Heart left ventricle (tissue), 16 donors: Measurements from ENCODE around the gene RPS15. TPM values are rescaled to one million over a fixed set of nuclear protein-coding genes. Genes with fewer than 3 reads are reported as not detected.

Experiments
- ATAC-seq, 4 donors: fragments of 200-7000 bp; cut with Tn5 transposase; one replicate each; pipeline ENCODE4 v1.9.1; 2020 to 2022; ENCODE audit warnings: moderate library complexity in 4 of 4, mild to moderate bottlenecking in 3 of 4, moderate number of reproducible peaks in 1 of 4
- DNase-seq, 5 donors: peaks; one replicate each; pipeline ENCODE4 v3.0.0-alpha.2; 2020
- H3K27ac ChIP-seq, 12 donors: fragments of 200-600 bp; sonication (generic) in 4 of 12; one replicate each; pipeline versions ENCODE4 v1.5.0 to v1.8.0; 2016 to 2022; ENCODE audit warnings: mild to moderate bottlenecking in 2 of 12
- H3K27me3 ChIP-seq, 9 donors: fragments of 200-600 bp; sonication (generic) in 2 of 9; one replicate each; pipeline versions ENCODE4 v1.5.1 to v1.8.0; 2016 to 2022; ENCODE audit warnings: mild to moderate bottlenecking in 3 of 9
- H3K36me3 ChIP-seq, 9 donors: fragments of 200-600 bp; sonication (generic) in 2 of 9; one replicate each; pipeline versions ENCODE4 v1.5.0 to v1.8.0; 2018 to 2022; ENCODE audit warnings: mild to moderate bottlenecking in 2 of 9
- H3K4me1 ChIP-seq, 12 donors: fragments of 200-600 bp; sonication (generic) in 4 of 12; one replicate each; pipeline versions ENCODE4 v1.5.0 to v1.8.0; 2016 to 2022; ENCODE audit warnings: mild to moderate bottlenecking in 3 of 12
- H3K4me3 ChIP-seq, 12 donors: fragments of 200-600 bp; sonication (generic) in 4 of 12; one replicate each; pipeline versions ENCODE4 v1.5.0 to v1.8.0; 2017 to 2022; ENCODE audit warnings: mild to moderate bottlenecking in 9 of 12, moderate library complexity in 4 of 12
- H3K9me3 ChIP-seq, 12 donors: fragments of 200-600 bp; sonication (generic) in 4 of 12; one replicate each; pipeline versions ENCODE4 v1.5.0 to v1.8.0; 2016 to 2022; ENCODE audit warnings: mild to moderate bottlenecking in 1 of 12
- POLR2A ChIP-seq, 2 donors: fragments of 450-650 bp; IDR thresholded peaks; one replicate each; pipeline ENCODE4 v1.6.1; 2017; ENCODE audit warnings: antibody characterized with exemption in 2 of 2, mild to moderate bottlenecking in 2 of 2, moderate library complexity in 2 of 2
- WGBS, 4 donors: extraction: QIAGEN DNeasy Blood & Tissue Kit in 2 of 4; methylation state at CpG; one replicate each; pipeline versions ENCODE4 v1.1.5 to v1.1.7; 2013 to 2018; 5-methylcytosine and 5-hydroxymethylcytosine counted together
- intact Hi-C, 10 donors: fragments of 100-400 bp; cut with DNase I; formaldehyde crosslinking; loops; one replicate each; pipeline versions ENCODE4 v1.11.1 to v1.14.2; 2022
- polyA plus RNA-seq, 2 donors: library from polyadenylated mRNA; stranded (reverse); fragments of 200-250 nt; gene quantifications; one replicate each; pipeline ENCODE4 v1.2.3, GENCODE V29; 2013
- total RNA-seq, 9 donors: library from RNA; depleted of rRNA in 2 of 9; stranded (reverse); fragments of >200 nt in 2 of 9; fragmentation: NEBNext Ultra II Directional in 3 of 9; extraction: Animal tissue kit (Norgen Biotek cat#: 25700) in 3 of 9; gene quantifications; one replicate each; pipeline versions ENCODE4 v1.1.0 to v1.2.4, GENCODE V29; 2016 to 2023
- TF ChIP-seq, protein P1 (sequence below), 12 donors: fragments of 200-600 bp; sonication (generic) in 4 of 12; IDR thresholded peaks; one replicate each; pipeline versions ENCODE4 v1.5.0 to v1.8.0; 2018 to 2022; ENCODE audit warnings: antibody characterized with exemption in 12 of 12, mild to moderate bottlenecking in 5 of 12
- donor health status: ischemic (EF 13 %, LVEDD 7.1; RV severe dilation, severe dysfunction).
- donor health status: healthy with polysubstance abuse.
- donor health status: DM: no; HTN: yes; CAD: no.
- donor health status: DM: no; HTN: no; CAD: no.
- donor health status: ischemic (EF 25% LVEDD 6.9; RV normal size, moderate dysfunction).
- donor health status: ischemic (EF 25% LVEDD 5.7; RV mildly dilated, moderate dysfunction).
- donor health status: healthy.
- donor health status: DM: yes; HTN: yes; CAD: no.
- donor health status: ischemic (EF 35%, LVEDD 5.7; RV mildly dilated, moderate dysfunction).
- donor health status: nonischemic (EF 11% LVEDD 7.7; RV severe dilation, severe dysfunction).
- donor health status: DM: yes; HTN: yes; CAD: no.
- donor health status: PGD.
- donor health status: ischemic (EF 29% LVEDD 5.4; RV normal size, mild dysfunction).
- donor health status: nonischemic (EF 23%, LVEDD 6.1; RV moderate dilation, normal function).

Gene RPS15
- total and polyA plus RNA-seq, 11 donors: 468 to 2,683 (median 679) TPM

GRCh38 chr19:1432507-1432887 lies 5.7 kb upstream of the RPS15 start:
- DNase-seq (no peak), ATAC-seq (no peak)
- no peaks in the 10 kb centered on the region for H3K27me3 ChIP-seq
- H3K4me3 ChIP-seq: no peak overlapping the region
- peaks cover 0 to 82% (median 78%) of the 10 kb centered on the region in 9 donors for H3K36me3 ChIP-seq
- H3K9me3 ChIP-seq: no peaks in the 10 kb centered on the region
- WGBS, 4 donors: 90 to 95% (median 93%) methylated on average over 16 of the region's 16 CpGs
- no peak for TF ChIP-seq POLR2A (IDR thresholded peaks at IDR 0.05)
- TF ChIP-seq, protein P1, sequence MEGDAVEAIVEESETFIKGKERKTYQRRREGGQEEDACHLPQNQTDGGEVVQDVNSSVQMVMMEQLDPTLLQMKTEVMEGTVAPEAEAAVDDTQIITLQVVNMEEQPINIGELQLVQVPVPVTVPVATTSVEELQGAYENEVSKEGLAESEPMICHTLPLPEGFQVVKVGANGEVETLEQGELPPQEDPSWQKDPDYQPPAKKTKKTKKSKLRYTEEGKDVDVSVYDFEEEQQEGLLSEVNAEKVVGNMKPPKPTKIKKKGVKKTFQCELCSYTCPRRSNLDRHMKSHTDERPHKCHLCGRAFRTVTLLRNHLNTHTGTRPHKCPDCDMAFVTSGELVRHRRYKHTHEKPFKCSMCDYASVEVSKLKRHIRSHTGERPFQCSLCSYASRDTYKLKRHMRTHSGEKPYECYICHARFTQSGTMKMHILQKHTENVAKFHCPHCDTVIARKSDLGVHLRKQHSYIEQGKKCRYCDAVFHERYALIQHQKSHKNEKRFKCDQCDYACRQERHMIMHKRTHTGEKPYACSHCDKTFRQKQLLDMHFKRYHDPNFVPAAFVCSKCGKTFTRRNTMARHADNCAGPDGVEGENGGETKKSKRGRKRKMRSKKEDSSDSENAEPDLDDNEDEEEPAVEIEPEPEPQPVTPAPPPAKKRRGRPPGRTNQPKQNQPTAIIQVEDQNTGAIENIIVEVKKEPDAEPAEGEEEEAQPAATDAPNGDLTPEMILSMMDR (IDR thresholded peaks at IDR 0.05): no peak
- intact Hi-C loops: no loop called here
- H3K27ac ChIP-seq: no peak overlapping the region
- peaks cover 0 to 24% (median 3%) of the 10 kb centered on the region in 12 donors for H3K4me1 ChIP-seq

GRCh38 chr19:1433119-1434039 lies 4.8 kb upstream of the RPS15 start:
- Histone ChIP-seq H3K4me3 (no peak overlapping the region), H3K36me3 (peaks cover 0 to 75% (median 69%) of the 10 kb centered on the region in 9 donors), H3K4me1 (peaks cover 0 to 27% (median 7%) of the 10 kb centered on the region in 12 donors), H3K9me3 (no peaks in the 10 kb centered on the region), H3K27me3 (no peaks in the 10 kb centered on the region), H3K27ac (no peak overlapping the region)
- no peak for ATAC-seq
- DNase-seq: no peak
- no peak for TF ChIP-seq POLR2A (IDR thresholded peaks at IDR 0.05)
- TF ChIP-seq, protein P1 (IDR thresholded peaks at IDR 0.05): no peak
- intact Hi-C loops: no loop called here
- 85 to 88% (median 87%) methylated on average over 29 to 47 of the region's 47 CpGs for WGBS, 4 donors

DNA sequence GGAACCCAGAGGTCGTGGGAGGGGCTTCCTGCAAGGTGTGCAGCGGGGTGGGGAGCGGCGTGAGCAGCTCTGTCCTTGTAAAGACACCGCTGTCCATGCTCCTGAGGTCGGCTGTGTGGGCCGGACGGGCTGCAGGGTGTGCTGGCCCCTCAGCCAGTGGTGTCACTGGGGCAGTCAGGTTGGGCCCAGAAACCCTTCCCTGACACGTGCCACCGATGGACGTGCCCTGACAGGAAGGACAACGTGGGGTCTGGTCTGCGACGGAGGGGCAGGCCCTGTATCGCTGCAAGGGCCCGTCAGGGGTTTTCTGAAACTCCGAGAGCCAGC lies 4.2 kb upstream of the RPS15 start:
- no peak for DNase-seq
- peaks cover 0 to 69% (median 63%) of the 10 kb centered on the region in 9 donors for H3K36me3 ChIP-seq
- intact Hi-C loops: no loop called here
- WGBS, 4 donors: 93 to 98% (median 96%) methylated on average over 15 to 17 of the region's 17 CpGs
- ATAC-seq: no peak
- H3K4me1 ChIP-seq: peaks cover 0 to 25% (median 8%) of the 10 kb centered on the region in 12 donors
- no peaks in the 10 kb centered on the region for H3K27me3 ChIP-seq
- H3K27ac ChIP-seq: no peak overlapping the region
- no peaks in the 10 kb centered on the region for H3K9me3 ChIP-seq
- TF ChIP-seq, protein P1 (IDR thresholded peaks at IDR 0.05): no peak
- no peak for TF ChIP-seq POLR2A (IDR thresholded peaks at IDR 0.05)
- no peak overlapping the region for H3K4me3 ChIP-seq

DNA sequence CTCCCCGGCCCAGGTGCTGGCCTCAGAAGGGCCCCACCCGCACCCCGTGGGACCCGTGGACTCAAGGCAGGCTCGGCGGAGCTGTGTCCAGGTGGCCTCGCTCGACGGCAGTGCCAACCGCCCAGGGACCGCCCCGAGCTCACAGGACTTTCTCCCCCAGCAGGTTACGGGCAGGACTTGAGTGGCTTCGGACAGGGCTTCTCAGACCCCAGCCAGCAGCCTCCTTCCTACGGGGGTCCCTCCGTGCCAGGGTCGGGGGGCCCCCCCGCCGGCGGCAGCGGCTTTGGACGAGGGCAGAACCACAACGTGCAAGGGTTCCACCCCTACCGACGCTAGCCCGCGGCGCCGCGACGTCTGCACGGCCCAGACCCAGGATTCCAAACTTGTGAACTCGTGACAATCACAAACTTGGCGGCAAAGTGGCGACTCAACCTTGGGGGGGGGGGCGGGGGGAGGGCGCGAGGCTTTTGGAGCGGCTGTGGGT lies 3.6 kb upstream of the RPS15 start:
- Histone ChIP-seq H3K4me1 (peaks cover 2 to 25% (median 13%) of the 10 kb centered on the region in 12 donors), H3K27ac (no peak overlapping the region), H3K9me3 (no peaks in the 10 kb centered on the region), H3K27me3 (no peaks in the 10 kb centered on the region), H3K36me3 (peaks cover 0 to 67% (median 60%) of the 10 kb centered on the region in 9 donors), H3K4me3 (no peak overlapping the region)
- DNase-seq (no peak), ATAC-seq (no peak)
- TF ChIP-seq POLR2A (IDR thresholded peaks at IDR 0.05): no peak
- TF ChIP-seq, protein P1 (IDR thresholded peaks at IDR 0.05): no peak
- WGBS, 4 donors: 86 to 94% (median 87%) methylated on average over 23 to 39 of the region's 39 CpGs
- intact Hi-C loops: loop anchor here in 1 of 10 donors (5.0 kb wide), 1 partner anchor 157 kb away; the partner anchor contains the start of gene FAM174C
